Fibroblast of gingiva (primary cell): ENCODE results near the gene TMEM119.
"Not testable (repeated sequence)": the region's sequence is repeated elsewhere in the genome, so short reads cannot be mapped to it uniquely, and the experiment has no call there.

Source experiments
- DNase-seq: peaks from one replicate; pipeline ENCODE4 v3.0.0-alpha.2; 2011; ENCODE audit warnings: low read depth

Gene TMEM119

DNA sequence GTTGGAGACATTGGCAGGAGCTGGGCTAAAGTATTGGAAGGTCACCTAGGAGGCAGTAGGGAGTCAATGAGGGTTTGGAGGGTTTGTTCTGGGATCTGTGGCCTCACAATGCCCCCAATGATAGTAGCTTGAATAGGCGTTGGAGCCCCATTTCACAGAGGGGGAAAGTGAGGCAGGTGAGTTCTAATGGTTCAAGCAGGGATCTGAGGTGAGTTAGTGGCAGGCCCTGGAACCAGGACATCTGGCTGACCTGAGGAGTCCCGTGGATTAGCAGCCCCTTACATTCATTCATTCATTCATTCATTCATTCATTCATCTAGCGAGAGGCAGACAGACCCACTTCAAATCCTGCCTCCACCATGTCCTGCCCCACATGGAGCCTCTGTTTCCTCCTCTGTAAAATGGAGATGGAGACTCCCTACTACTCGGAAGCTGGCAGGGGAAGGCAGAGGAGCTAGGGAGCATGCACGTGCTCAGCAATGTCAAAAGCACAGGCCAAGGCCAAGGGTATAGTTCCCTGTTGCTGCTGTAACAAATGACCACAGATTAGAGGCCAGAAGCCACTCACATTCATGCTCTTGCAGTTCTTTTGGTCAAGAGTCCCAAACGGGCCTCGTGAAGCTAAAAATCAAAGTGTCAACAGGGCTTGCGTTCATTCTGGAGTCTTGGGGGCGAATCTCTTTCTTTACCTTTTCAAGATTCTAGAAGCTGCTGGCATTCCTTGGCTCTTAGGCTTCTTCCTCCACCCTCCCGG, 2.2 kb upstream of the TMEM119 start:
- no peak for DNase-seq

- DNase-seq: no peak
Measured at GRCh38 chr12:108599541-108599940, 1.7 kb upstream of the TMEM119 start.

DNA sequence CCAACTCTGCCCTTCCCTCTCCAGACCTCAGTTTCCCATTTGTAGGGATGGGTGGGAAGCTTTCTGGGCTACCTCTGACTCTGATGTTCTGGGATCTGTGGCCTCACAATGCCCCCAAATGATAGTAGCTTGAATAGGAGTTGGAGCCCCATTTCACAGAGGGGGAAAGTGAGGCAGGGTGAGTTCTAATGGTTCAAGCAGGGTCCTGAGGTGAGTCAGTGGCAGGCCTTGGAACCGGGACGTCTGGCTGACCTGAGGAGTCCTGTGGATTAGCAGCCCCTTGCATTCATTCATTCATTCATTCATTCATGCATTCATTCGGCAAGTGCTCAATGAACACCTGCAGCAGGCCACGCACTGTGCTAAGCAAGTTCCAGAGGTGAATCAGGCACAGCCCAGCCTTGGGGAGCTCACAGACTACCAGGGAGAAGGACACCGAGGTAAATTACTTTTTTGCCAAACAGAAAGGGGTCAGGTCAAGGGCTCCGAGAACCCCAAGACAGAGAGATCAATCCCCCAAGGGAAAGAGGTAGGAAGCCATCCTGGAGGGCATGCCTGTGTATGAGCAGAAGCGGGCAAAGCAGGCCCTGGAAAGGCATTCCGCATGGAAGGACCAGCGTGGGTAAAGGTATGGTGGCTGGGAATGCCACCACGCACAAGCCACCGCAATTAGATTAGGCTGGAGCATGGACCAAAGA, 818 bp upstream of the TMEM119 start:
- DNase-seq: no peak

- peak; percentile 14 for DNase-seq
Measured at GRCh38 chr12:108596854-108597558, 878 bp downstream of the TMEM119 start.

GRCh38 chr12:108595711-108596647, 1.9 kb downstream of the TMEM119 start:
- DNase-seq: no peak

DNA sequence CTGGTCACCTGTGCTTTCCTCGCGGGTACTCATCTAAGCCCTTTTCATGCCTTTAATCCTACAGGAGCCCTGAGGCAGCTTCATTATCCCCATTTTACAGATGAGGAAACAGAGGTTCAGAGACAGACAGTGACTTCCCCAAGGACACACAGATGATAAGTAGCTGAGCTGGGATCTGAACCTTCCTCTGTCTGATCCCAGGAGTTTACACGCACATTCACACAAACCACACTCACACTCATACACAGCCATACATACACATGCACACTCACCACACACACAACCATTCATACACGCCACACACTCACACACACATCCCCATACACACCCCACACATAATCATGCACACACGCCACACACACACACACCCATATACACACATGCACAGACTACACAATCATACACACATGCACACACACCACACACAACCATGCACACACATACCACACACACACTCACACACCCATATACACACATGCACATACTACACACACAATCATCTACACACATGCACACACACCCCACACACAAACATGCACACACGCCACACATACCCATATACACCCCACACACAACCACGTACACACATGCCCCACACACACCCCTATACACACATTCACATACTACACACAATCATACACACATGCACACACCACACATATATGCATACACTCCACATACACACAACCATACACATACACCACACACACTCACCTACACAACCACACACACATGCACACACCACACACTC, 2.7 kb downstream of the TMEM119 start:
- no peak for DNase-seq

- DNase-seq: no peak
Measured at GRCh38 chr12:108594323-108594903, 3.5 kb downstream of the TMEM119 start.

DNA sequence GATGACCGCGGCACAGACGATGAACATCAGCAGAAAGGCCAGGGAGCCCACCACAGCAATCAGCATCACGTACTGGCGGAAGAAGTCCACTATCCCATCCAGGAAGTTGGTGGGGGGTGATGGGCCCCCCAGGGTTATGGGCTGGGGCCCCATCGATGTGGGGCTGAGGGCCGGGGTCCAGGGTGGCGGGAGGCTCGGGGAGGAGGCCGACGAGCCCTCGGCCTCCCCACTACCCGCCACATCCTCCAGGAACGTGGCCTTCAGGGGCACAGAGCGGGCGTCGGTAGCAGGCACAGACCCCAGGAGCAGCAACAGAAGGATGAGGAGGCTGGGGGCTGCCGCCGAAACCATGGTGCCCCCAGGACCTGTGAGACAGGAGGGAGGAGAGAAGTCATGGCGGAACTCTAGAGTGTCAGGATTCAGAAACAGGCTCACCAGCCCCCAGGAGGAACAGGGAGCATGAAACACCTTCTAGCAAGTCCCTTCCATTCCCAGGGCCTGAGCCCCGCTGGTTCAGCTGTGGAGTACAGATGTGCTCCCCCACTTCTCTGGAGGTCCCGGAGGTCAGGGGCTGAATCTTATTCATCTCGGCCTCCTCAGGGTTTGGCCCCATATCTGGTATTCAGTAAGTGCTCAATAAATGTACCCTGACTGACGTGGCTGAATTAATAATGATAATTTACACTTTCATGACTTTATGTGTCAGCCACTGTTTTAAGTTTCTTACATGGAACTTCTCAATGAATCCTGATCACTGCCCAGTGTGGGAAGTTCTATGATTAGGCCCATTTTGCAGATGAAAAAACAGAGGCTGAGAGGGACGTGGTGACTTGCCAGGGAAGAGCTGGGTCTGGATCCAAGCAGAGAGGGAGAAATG, 5.6 kb downstream of the TMEM119 start:
- DNase-seq: no peak

DNA sequence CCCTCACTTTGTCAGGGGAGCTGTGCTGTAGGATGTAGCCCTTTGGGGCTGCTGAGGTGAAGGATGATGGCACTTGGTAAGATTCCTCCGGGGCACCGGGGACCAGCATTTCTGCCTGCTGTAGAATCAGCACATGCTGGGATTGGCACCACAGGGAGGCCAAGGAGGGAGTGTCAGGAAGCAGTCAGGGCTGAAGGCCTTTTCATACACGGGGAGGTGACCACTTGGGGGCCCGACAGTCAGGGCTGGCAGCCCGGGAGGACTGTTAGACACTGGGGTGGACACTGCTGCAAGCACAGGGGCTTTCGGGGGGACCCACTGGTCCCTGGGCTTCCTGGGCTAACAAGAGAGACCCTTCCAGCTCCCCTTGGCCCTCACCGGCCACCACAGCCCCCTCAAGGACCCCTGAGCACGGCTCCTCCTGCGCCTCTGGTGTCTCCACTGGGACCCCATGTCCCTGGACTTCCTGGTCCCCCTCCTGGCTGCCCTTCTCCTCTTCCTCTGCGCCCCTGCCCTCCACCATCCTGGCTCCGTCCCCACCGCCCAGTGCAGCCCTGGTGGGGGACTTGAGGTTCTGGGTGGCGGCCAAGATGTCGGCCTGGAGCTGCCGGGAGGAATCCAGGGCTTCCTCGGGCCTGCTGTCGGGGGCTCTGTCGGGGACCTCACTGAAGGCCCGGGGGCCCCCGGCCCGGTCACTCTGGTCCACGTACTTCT, 6.5 kb downstream of the TMEM119 start:
- no peak for DNase-seq

- not testable (repeated sequence) for DNase-seq
Measured at GRCh38 chr12:108590463-108590862, 7.4 kb downstream of the TMEM119 start.

- DNase-seq: no peak
Measured at GRCh38 chr12:108589840-108590229, 8.0 kb downstream of the TMEM119 start.

DNA sequence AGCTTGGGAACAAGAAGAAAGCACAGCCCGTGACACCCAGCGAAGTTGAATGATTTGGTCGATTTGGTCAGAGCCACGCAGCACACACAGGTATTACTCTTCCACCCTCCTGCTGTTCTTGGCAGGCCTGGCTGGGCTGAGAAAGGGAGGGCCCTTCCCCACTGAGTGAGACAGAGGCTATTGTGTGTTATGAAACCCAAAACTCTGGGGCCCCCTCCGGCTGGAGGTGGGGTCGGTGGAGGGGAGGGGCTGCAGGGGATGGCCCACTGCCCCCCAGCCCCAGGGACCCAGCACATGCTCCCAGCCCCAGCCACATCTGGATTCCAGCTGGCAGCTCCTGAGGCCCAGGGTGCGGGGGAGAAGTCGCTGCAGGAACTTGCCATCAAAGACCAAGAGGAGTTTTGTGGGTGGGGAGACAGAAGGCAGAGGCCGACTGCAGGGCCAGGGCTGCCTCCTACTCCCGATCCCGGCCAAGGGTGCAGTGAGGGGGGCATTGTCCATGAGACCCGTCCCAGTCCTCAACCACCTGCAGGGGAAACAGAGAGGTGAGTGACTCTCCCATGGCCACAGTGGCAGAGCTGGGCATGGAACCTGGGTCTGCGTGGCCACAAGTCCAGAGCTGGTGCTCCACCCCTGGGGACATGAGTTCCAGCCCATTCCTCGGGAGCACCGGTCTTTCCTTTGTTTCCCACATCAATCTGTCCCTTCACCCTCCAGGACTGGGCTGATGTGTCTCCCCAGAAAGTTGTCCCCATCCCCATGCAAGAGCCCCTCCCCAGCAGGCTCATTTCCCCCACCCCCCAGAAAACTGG, 8.7 kb downstream of the TMEM119 start:
- DNase-seq: peak; percentile 38

- no peak for DNase-seq
Measured at GRCh38 chr12:108587826-108588225, 10.1 kb downstream of the TMEM119 start.

DNA sequence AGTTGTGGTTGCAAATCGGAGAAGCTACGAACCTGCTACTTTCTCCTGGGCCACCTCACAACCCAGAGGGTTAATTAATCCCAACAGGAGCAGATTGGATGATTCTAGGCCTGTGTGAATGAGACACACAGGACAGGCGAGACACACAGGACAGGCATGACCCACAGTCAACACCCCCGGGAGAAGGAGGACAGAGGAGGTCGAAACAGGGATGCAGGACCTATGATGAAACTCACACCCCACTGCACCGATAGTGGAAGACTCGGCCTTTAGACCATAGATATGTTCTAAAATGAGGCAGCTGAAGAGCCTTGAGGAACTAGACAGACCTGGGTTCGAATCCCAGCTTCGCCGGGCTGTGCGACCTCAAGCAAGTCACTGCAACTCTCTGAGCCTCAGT, 11.6 kb downstream of the TMEM119 start:
- no peak for DNase-seq

GRCh38 chr12:108585864-108586263, 12.0 kb downstream of the TMEM119 start:
- no peak for DNase-seq

DNA sequence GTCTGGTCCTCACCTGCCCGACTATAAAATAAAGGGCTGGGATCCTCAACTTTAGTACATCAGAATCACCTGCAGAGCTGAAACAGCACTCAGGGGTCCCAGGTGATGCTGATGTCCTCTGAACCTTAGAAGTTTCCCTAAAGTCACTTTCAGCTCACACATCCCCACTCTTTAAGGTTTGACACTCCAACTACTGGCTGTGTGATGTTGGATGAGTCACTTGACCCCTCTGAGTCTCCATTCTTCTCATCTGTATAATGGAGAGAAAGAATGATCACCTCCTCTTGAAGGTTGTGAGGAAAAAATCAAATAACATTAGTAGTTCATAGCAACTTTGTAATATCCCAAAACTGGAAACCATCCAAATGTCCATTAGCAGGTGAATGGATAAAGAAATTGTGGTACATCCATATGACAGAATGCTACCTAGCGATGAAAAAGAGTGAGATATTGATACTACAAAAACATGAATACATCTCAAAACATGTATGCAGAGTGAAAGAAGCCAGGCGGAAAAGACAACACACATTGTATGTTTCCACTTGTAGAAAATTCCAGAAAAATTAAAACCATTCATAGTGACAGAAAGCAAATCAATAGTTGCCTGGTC, 13.3 kb downstream of the TMEM119 start:
- no peak for DNase-seq

DNA sequence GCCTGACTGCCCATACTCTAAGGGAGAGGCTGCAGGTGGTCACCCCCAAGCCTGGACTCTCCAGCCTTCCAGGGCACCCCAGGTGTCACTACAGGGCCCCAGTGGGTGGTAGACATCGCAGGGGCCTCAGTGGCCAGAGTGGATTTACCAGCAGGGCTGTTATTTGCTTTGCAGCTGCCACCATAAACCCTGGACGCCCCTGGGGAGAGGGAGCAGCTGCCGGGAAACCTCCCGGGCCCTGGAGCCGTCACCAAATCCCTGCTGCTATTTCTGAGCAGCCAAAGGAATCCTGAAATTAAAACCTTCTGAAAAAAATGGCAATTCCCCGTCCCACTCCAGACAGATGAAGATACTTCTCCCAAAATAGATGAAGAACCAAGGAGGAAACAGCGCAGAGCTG, 13.9 kb downstream of the TMEM119 start:
- no peak for DNase-seq
